ENCODE results near the gene CACNA2D1.

The CACNA2D1 gene

DNA sequence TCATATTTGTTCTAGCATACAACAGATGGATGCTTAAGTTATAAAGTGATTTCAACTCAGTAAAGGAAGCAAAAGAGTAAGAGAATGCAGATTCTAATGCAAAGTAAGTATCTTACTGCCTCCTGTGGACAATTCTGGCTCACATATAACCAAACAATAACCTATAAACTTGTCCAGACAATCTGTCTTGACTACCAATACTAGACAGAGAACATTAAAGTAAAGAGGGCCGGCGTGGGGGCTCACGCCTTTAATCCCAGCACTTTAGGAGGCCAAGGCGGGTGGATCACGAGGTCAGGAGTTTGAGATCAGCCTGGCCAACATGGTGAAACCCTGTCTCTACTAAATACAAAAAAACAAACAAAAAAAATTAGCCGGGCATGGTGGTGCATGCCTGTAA, 329.3 kb downstream of the CACNA2D1 start:
- no peaks in the 10 kb centered on the region for H3K9me3 ChIP-seq (replicated peaks in 1 of 2; ENCODE audit: control insufficient read depth in 2 of 2, insufficient read depth in 1 of 2, low read depth in 1 of 2, low read length in 2 of 2)
- no peak overlapping the region for H3K4ac ChIP-seq (ENCODE audit: low read length)
- no peak overlapping the region for H2BK15ac ChIP-seq (ENCODE audit: low read length)
- no peak overlapping the region for H3K27ac ChIP-seq (replicated peaks; ENCODE audit: low read length)
- H3K4me1 ChIP-seq (ENCODE audit: control insufficient read depth in 2 of 2, insufficient read depth in 1 of 2, low read depth in 1 of 2, low read length in 2 of 2) = peaks cover 0 to 4% of the 10 kb centered on the region in 2 donors
- H3K4me3 ChIP-seq (ENCODE audit: low read length in 2 of 2) = no peak overlapping the region
- H2BK5ac ChIP-seq (ENCODE audit: low read length) = no peak overlapping the region
- no peak overlapping the region for H3K18ac ChIP-seq (ENCODE audit: low read length)
- no peaks in the 10 kb centered on the region for H3K79me1 ChIP-seq (ENCODE audit: low read depth, low read length)
- H2BK120ac ChIP-seq (ENCODE audit: low read depth, low read length) = no peak overlapping the region
- no peak overlapping the region for H3K4me2 ChIP-seq (ENCODE audit: insufficient read depth, low read length, poor library complexity, severe bottlenecking)
- H3K14ac ChIP-seq (ENCODE audit: low read length) = no peak overlapping the region
- no peak overlapping the region for H3K23ac ChIP-seq (ENCODE audit: low read depth, low read length, poor library complexity)
- WGBS, 2 donors (ENCODE audit: extremely low coverage in 2 of 2, insufficient read length in 2 of 2, insufficient replicate concordance in 1 of 2) = no CpG with 5 or more reads among the region's 6 CpGs
- no peak overlapping the region for H2AK5ac ChIP-seq (ENCODE audit: low read depth, low read length)
- no peak overlapping the region for H4K8ac ChIP-seq (ENCODE audit: low read depth, low read length)
- no peaks in the 10 kb centered on the region for H3K27me3 ChIP-seq (ENCODE audit: control insufficient read depth in 3 of 3, insufficient read depth in 3 of 3, low read depth in 1 of 3, low read length in 3 of 3)
- H3K9ac ChIP-seq (ENCODE audit: low read depth, low read length, poor library complexity) = no peak overlapping the region
- DNase-seq (ENCODE audit: low spot score) = no peak
- H3K36me3 ChIP-seq (replicated peaks in 1 of 2; ENCODE audit: control insufficient read depth in 2 of 2, insufficient read depth in 2 of 2, low read length in 2 of 2) = no peaks in the 10 kb centered on the region
- H4K91ac ChIP-seq (ENCODE audit: low read depth, low read length, poor library complexity) = no peak overlapping the region
- no peak overlapping the region for H2AFZ ChIP-seq (ENCODE audit: low read length)
- H2BK12ac ChIP-seq (ENCODE audit: low read length) = no peak overlapping the region

DNA sequence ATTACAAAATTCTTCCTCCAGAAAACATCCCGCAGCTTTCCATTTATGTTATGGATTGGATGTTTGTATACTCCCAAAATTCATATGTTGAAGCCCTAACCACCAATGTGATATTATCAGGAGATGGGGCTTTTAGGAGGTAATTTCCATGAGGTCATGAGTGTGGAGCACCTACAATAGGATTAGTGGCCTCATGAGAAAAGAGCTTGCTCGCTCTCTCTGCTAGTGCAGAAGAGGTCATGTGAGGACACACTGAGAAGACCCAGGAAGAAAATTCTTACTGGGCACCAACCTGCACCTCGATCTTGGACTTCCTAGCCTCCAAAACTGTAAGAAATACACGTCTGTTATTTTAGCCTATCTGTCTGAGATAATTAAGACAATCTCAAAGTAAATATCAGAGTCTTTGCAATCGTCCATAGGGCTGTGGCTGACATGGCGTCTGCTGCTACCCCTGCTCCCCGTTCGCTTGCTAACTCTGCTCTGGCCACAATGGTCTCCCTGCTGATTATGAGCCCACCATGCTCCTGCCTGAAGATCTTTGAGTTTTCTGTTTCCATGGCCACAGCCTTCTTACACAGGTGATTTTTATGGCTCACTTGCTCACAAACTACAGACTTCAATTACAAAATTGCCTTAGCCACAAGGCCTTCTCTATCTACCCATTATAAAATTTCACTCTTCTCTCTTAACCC, 333.3 kb downstream of the CACNA2D1 start:
- Histone ChIP-seq H3K14ac (ENCODE audit: low read length) (no peak overlapping the region), H3K23ac (ENCODE audit: low read depth, low read length, poor library complexity) (no peak overlapping the region), H2AFZ (ENCODE audit: low read length) (peak overlapping the region; percentile 47), H2BK5ac (ENCODE audit: low read length) (no peak overlapping the region), H3K9me3 (replicated peaks in 1 of 2; ENCODE audit: control insufficient read depth in 2 of 2, insufficient read depth in 1 of 2, low read depth in 1 of 2, low read length in 2 of 2) (no peaks in the 10 kb centered on the region), H3K79me1 (ENCODE audit: low read depth, low read length) (no peaks in the 10 kb centered on the region), H2BK12ac (ENCODE audit: low read length) (no peak overlapping the region), H3K18ac (ENCODE audit: low read length) (no peak overlapping the region), H3K36me3 (replicated peaks in 1 of 2; ENCODE audit: control insufficient read depth in 2 of 2, insufficient read depth in 2 of 2, low read length in 2 of 2) (no peaks in the 10 kb centered on the region), H4K8ac (ENCODE audit: low read depth, low read length) (no peak overlapping the region), H3K4me3 (ENCODE audit: low read length in 2 of 2) (no peak overlapping the region), H3K4me1 (ENCODE audit: control insufficient read depth in 2 of 2, insufficient read depth in 1 of 2, low read depth in 1 of 2, low read length in 2 of 2) (peaks cover 0 to 4% of the 10 kb centered on the region in 2 donors), H3K27ac (replicated peaks; ENCODE audit: low read length) (no peak overlapping the region), H3K4ac (ENCODE audit: low read length) (no peak overlapping the region), H2AK5ac (ENCODE audit: low read depth, low read length) (no peak overlapping the region), H4K91ac (ENCODE audit: low read depth, low read length, poor library complexity) (no peak overlapping the region), H3K4me2 (ENCODE audit: insufficient read depth, low read length, poor library complexity, severe bottlenecking) (no peak overlapping the region), H2BK120ac (ENCODE audit: low read depth, low read length) (no peak overlapping the region), H3K27me3 (ENCODE audit: control insufficient read depth in 3 of 3, insufficient read depth in 3 of 3, low read depth in 1 of 3, low read length in 3 of 3) (no peaks in the 10 kb centered on the region), H3K9ac (ENCODE audit: low read depth, low read length, poor library complexity) (no peak overlapping the region), H2BK15ac (ENCODE audit: low read length) (no peak overlapping the region)
- no CpG with 5 or more reads among the region's 8 CpGs for WGBS, 2 donors (ENCODE audit: extremely low coverage in 2 of 2, insufficient read length in 2 of 2, insufficient replicate concordance in 1 of 2)
- DNase-seq (ENCODE audit: low spot score) = peak; percentile 9

DNA sequence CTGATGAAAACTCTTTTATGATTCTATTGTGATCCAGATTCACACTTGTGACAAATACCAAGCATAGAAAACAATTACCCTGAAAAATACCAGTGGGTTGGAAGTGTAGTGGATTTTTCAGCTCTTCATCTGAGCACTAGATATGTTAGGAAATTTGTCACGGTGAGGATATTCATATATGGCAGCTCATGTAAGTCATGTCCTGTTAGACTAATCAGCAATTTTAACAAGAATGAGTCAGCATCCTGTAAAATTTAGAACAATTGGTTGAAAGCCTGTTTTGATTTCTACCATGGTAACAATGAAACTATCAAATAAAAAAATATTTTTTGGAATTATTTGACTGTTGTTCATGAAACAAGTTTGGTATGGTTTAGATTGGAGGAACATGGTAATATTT, 334.3 kb downstream of the CACNA2D1 start:
- H3K27ac ChIP-seq (replicated peaks; ENCODE audit: low read length) = no peak overlapping the region
- H4K91ac ChIP-seq (ENCODE audit: low read depth, low read length, poor library complexity) = no peak overlapping the region
- DNase-seq (ENCODE audit: low spot score) = no peak
- H3K4me1 ChIP-seq (ENCODE audit: control insufficient read depth in 2 of 2, insufficient read depth in 1 of 2, low read depth in 1 of 2, low read length in 2 of 2) = peaks cover 0 to 4% of the 10 kb centered on the region in 2 donors
- no peak overlapping the region for H3K4ac ChIP-seq (ENCODE audit: low read length)
- H3K23ac ChIP-seq (ENCODE audit: low read depth, low read length, poor library complexity) = no peak overlapping the region
- H3K9ac ChIP-seq (ENCODE audit: low read depth, low read length, poor library complexity) = no peak overlapping the region
- H3K79me1 ChIP-seq (ENCODE audit: low read depth, low read length) = no peaks in the 10 kb centered on the region
- no peaks in the 10 kb centered on the region for H3K9me3 ChIP-seq (replicated peaks in 1 of 2; ENCODE audit: control insufficient read depth in 2 of 2, insufficient read depth in 1 of 2, low read depth in 1 of 2, low read length in 2 of 2)
- H2BK120ac ChIP-seq (ENCODE audit: low read depth, low read length) = no peak overlapping the region
- no peaks in the 10 kb centered on the region for H3K27me3 ChIP-seq (ENCODE audit: control insufficient read depth in 3 of 3, insufficient read depth in 3 of 3, low read depth in 1 of 3, low read length in 3 of 3)
- no peak overlapping the region for H3K14ac ChIP-seq (ENCODE audit: low read length)
- H2AFZ ChIP-seq (ENCODE audit: low read length) = no peak overlapping the region
- no CpG with 5 or more reads among the region's 1 CpG for WGBS, 2 donors (ENCODE audit: extremely low coverage in 2 of 2, insufficient read length in 2 of 2, insufficient replicate concordance in 1 of 2)
- H3K18ac ChIP-seq (ENCODE audit: low read length) = no peak overlapping the region
- no peak overlapping the region for H2AK5ac ChIP-seq (ENCODE audit: low read depth, low read length)
- H2BK12ac ChIP-seq (ENCODE audit: low read length) = no peak overlapping the region
- H2BK15ac ChIP-seq (ENCODE audit: low read length) = no peak overlapping the region
- H3K4me2 ChIP-seq (ENCODE audit: insufficient read depth, low read length, poor library complexity, severe bottlenecking) = no peak overlapping the region
- no peak overlapping the region for H3K4me3 ChIP-seq (ENCODE audit: low read length in 2 of 2)
- H2BK5ac ChIP-seq (ENCODE audit: low read length) = no peak overlapping the region
- no peak overlapping the region for H4K8ac ChIP-seq (ENCODE audit: low read depth, low read length)
- no peaks in the 10 kb centered on the region for H3K36me3 ChIP-seq (replicated peaks in 1 of 2; ENCODE audit: control insufficient read depth in 2 of 2, insufficient read depth in 2 of 2, low read length in 2 of 2)

DNA sequence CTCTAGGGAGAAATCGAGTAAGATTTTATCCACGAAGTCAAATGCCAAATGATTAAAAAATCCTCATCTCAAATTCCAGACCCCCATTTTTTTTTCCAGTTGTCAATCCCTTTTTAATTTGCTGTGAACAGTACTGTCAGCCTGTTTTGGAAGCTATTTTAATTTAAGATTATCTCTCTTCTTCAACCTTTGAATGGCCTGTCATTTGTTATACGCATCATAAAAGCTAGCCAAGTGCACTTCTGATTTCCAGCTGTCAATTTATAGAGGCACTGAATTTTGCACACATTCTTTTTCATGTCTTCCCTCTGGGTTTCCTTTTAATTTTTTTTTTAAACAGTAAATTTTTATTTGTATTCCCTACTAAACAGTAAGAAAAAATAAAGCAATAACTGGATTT, 337.4 kb downstream of the CACNA2D1 start:
- no peak overlapping the region for H2BK12ac ChIP-seq (ENCODE audit: low read length)
- H3K27ac ChIP-seq (replicated peaks; ENCODE audit: low read length) = no peak overlapping the region
- no peak overlapping the region for H3K9ac ChIP-seq (ENCODE audit: low read depth, low read length, poor library complexity)
- no peaks in the 10 kb centered on the region for H3K79me1 ChIP-seq (ENCODE audit: low read depth, low read length)
- no peak overlapping the region for H2AK5ac ChIP-seq (ENCODE audit: low read depth, low read length)
- no peak overlapping the region for H3K14ac ChIP-seq (ENCODE audit: low read length)
- WGBS, 2 donors (ENCODE audit: extremely low coverage in 2 of 2, insufficient read length in 2 of 2, insufficient replicate concordance in 1 of 2) = no CpG with 5 or more reads among the region's 3 CpGs
- H2BK5ac ChIP-seq (ENCODE audit: low read length) = no peak overlapping the region
- no peak overlapping the region for H3K4me3 ChIP-seq (ENCODE audit: low read length in 2 of 2)
- H3K9me3 ChIP-seq (replicated peaks in 1 of 2; ENCODE audit: control insufficient read depth in 2 of 2, insufficient read depth in 1 of 2, low read depth in 1 of 2, low read length in 2 of 2) = no peaks in the 10 kb centered on the region
- DNase-seq (ENCODE audit: low spot score) = no peak
- no peak overlapping the region for H2AFZ ChIP-seq (ENCODE audit: low read length)
- H3K36me3 ChIP-seq (replicated peaks in 1 of 2; ENCODE audit: control insufficient read depth in 2 of 2, insufficient read depth in 2 of 2, low read length in 2 of 2) = no peaks in the 10 kb centered on the region
- no peak overlapping the region for H3K4ac ChIP-seq (ENCODE audit: low read length)
- H3K4me1 ChIP-seq (ENCODE audit: control insufficient read depth in 2 of 2, insufficient read depth in 1 of 2, low read depth in 1 of 2, low read length in 2 of 2) = peaks cover 0 to 4% of the 10 kb centered on the region in 2 donors
- no peak overlapping the region for H2BK15ac ChIP-seq (ENCODE audit: low read length)
- no peak overlapping the region for H4K8ac ChIP-seq (ENCODE audit: low read depth, low read length)
- no peaks in the 10 kb centered on the region for H3K27me3 ChIP-seq (ENCODE audit: control insufficient read depth in 3 of 3, insufficient read depth in 3 of 3, low read depth in 1 of 3, low read length in 3 of 3)
- no peak overlapping the region for H2BK120ac ChIP-seq (ENCODE audit: low read depth, low read length)
- H3K23ac ChIP-seq (ENCODE audit: low read depth, low read length, poor library complexity) = no peak overlapping the region
- H3K18ac ChIP-seq (ENCODE audit: low read length) = no peak overlapping the region
- no peak overlapping the region for H3K4me2 ChIP-seq (ENCODE audit: insufficient read depth, low read length, poor library complexity, severe bottlenecking)
- no peak overlapping the region for H4K91ac ChIP-seq (ENCODE audit: low read depth, low read length, poor library complexity)
